Measurements from ENCODE around the gene EN1.

EN1 gene

GRCh38 chr2:118816669-118817068 is 30.8 kb downstream of the EN1 start:
- no peak for DNase-seq

GRCh38 chr2:118815731-118816130 is 31.7 kb downstream of the EN1 start:
- DNase-seq = no peak

GRCh38 chr2:118815314-118815713 is 32.1 kb downstream of the EN1 start:
- no peak for DNase-seq

- DNase-seq = no peak
Measured at GRCh38 chr2:118814368-118814767, 33.1 kb downstream of the EN1 start.

GRCh38 chr2:118813601-118814339 is 33.7 kb downstream of the EN1 start:
- DNase-seq = no peak

GRCh38 chr2:118813111-118813510 is 34.3 kb downstream of the EN1 start:
- no peak for DNase-seq

- no peak for DNase-seq
Measured at GRCh38 chr2:118812552-118812951, 34.9 kb downstream of the EN1 start.

- DNase-seq = no peak
Measured at GRCh38 chr2:118811514-118812115, 35.8 kb downstream of the EN1 start.

- no peak for DNase-seq
Measured at GRCh38 chr2:118810766-118811165, 36.7 kb downstream of the EN1 start.

GRCh38 chr2:118808429-118808809 is 39.0 kb downstream of the EN1 start:
- DNase-seq = no peak

GRCh38 chr2:118807668-118808428 is 39.6 kb downstream of the EN1 start:
- no peak for DNase-seq

GRCh38 chr2:118806797-118807667 is 40.4 kb downstream of the EN1 start:
- DNase-seq = no peak

- no peak for DNase-seq
Measured at GRCh38 chr2:118805064-118805690, 42.3 kb downstream of the EN1 start.

GRCh38 chr2:118803012-118803411 is 44.4 kb downstream of the EN1 start:
- DNase-seq = no peak

GRCh38 chr2:118801151-118801550 is 46.3 kb downstream of the EN1 start:
- no peak for DNase-seq

GRCh38 chr2:118800736-118801135 is 46.7 kb downstream of the EN1 start:
- DNase-seq = no peak

GRCh38 chr2:118794546-118794945 is 52.9 kb downstream of the EN1 start:
- no peak for DNase-seq

All from SW 1271 (cell line).